Skeletal muscle satellite cell (primary cell): Measurements from ENCODE around the gene CR1.
"Not testable (repeated sequence)": the region's sequence is repeated elsewhere in the genome, so short reads cannot be mapped to it uniquely, and the experiment has no call there.

Source experiments
- H3K27me3 ChIP-seq: 2 replicates; pipeline ENCODE4 v1.7.0; 2013; ENCODE audit warnings: low read length; ENCODE audit not compliant: control insufficient read depth, insufficient read depth
- H3K36me3 ChIP-seq: 2 replicates; pipeline ENCODE4 v1.7.0; 2013; ENCODE audit warnings: mild to moderate bottlenecking, control low read depth, low read length; ENCODE audit not compliant: insufficient read depth
- H3K4me1 ChIP-seq: 2 replicates; pipeline ENCODE4 v1.7.0; 2013; ENCODE audit warnings: low read length; ENCODE audit not compliant: control insufficient read depth, insufficient read depth
- H3K4me2 ChIP-seq: 2 replicates; pipeline ENCODE4 v1.7.0; 2013; ENCODE audit warnings: mild to moderate bottlenecking, low read length
- H3K4me3 ChIP-seq: 2 replicates; pipeline ENCODE4 v1.7.0; 2013; ENCODE audit warnings: low read length
- H3K9ac ChIP-seq: 2 replicates; pipeline ENCODE4 v1.7.0; 2013; ENCODE audit warnings: mild to moderate bottlenecking, low read depth, low read length, moderate library complexity
- H3K9me3 ChIP-seq: replicated peaks from 2 replicates; pipeline ENCODE4 v1.7.0; 2013; ENCODE audit warnings: mild to moderate bottlenecking, control low read depth, low read length

Gene CR1

GRCh38 chr1:207647671-207648333 is 151.8 kb downstream of the CR1 start:
- Histone ChIP-seq H3K9ac (no peak overlapping the region), H3K4me3 (no peak overlapping the region), H3K4me2 (no peak overlapping the region), H3K9me3 (no peaks in the 10 kb centered on the region), H3K4me1 (peaks cover 4% of the 10 kb centered on the region), H3K36me3 (no peaks in the 10 kb centered on the region), H3K27me3 (peaks cover 47% of the 10 kb centered on the region)

DNA sequence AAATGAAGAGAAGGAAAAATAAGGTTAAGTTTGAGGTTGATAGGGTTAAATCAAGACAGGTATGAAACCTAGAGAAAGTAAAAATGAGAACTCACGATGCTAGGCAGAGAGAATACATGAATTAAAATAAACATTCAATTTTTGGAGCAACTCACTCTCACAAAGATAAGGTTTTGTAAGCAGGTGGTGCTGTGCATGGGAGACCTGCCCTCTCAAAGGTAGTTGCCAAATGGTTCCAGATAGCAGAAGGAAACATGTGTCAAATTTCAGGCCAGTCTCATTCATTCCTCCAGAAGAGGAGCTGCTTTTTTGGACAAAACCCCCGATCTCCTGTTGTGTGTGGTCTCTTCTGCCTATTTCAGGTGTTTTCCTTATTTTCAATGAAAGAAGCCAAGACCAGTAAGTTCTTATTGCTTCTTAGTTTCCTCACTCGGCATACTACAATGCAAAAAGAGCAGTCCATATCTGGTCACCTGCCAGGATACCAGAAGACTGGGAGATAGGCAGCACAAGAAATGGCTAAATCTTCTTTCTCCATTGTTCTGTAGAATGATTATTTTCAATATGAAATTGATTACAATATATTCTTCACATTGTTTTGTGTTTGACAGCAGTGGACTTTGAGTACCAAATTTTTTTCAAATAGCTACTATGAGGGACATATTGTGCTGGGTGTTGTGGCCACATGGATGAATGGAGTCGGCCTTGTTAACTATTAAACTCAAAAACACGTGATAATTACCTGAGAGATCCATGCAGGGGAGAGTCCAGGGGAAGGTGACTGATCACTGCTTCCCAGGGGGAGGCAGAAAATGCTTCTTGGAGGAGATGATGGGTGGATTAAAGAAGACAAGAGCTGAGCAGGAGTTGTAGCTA is 152.6 kb downstream of the CR1 start:
- peaks cover 4% of the 10 kb centered on the region for H3K4me1 ChIP-seq
- H3K4me2 ChIP-seq = no peak overlapping the region
- H3K9me3 ChIP-seq = no peaks in the 10 kb centered on the region
- H3K27me3 ChIP-seq = peaks cover 40% of the 10 kb centered on the region
- no peak overlapping the region for H3K4me3 ChIP-seq
- H3K9ac ChIP-seq = no peak overlapping the region
- no peaks in the 10 kb centered on the region for H3K36me3 ChIP-seq

DNA sequence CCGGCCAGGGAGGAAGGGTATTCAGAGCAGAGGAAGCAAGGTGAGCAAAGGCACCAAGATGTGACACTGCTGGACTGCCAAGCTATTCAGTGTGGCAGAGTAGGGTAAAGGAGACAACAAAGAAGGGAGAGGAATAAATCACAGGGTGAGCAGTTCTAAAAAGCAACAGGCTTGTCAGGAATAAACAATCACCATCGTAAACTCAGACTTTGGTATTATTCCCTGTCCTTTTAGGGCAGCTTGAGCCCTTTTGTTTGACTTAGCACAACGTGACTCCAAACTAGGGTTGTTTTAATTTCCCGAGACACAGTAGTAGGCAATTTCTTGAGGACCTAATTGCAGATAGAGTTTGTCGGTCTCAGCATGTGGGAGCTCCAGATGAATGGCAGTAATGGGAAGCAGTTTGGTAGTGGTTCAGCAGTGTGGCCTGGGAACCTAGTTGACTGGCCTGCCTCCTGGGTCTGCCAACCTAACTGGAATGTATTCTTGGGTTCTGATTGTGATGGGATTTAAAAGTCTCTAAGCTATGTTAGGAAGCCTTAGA is 153.3 kb downstream of the CR1 start:
- Histone ChIP-seq H3K4me2 (no peak overlapping the region), H3K4me1 (peaks cover 4% of the 10 kb centered on the region), H3K36me3 (no peaks in the 10 kb centered on the region), H3K27me3 (peaks cover 41% of the 10 kb centered on the region), H3K9me3 (no peaks in the 10 kb centered on the region), H3K4me3 (no peak overlapping the region), H3K9ac (no peak overlapping the region)

DNA sequence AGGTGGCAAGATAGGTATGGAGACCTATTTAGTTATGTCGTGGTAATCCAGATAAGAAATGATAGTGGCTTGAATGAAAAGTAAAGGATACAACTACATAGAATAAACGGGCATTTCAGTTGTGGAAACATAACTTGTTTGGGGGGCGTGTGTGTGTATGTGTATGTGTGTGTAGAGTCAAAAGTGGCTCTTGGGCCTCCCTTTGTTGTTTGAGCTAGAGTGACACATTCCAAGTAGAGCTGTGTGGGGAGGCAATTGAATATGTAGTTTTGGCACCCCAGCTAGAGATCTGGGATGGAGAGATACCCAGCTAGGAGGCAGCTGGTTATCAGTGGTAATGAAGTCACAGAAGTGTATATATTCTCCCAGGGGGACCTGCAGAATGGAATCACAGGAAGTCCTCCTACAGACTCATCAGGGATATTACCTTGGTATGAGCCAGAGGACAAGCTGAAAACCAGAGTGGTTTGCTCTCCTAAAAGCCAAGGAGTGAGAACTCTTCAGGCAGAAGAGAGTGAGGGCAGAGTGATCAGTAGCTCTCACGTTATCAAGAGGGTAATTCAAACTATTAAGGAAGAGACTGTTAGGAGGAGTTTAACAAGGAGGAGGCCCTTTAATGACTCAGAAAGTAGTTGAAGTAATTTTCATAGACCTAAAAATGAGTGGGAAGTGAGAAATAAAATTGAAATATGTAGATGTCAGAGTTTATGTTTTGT is 154.1 kb downstream of the CR1 start:
- H3K9ac ChIP-seq = no peak overlapping the region
- no peak overlapping the region for H3K4me2 ChIP-seq
- no peak overlapping the region for H3K4me3 ChIP-seq
- H3K27me3 ChIP-seq = peaks cover 37% of the 10 kb centered on the region
- no peaks in the 10 kb centered on the region for H3K36me3 ChIP-seq
- no peaks in the 10 kb centered on the region for H3K9me3 ChIP-seq
- H3K4me1 ChIP-seq = peaks cover 4% of the 10 kb centered on the region

DNA sequence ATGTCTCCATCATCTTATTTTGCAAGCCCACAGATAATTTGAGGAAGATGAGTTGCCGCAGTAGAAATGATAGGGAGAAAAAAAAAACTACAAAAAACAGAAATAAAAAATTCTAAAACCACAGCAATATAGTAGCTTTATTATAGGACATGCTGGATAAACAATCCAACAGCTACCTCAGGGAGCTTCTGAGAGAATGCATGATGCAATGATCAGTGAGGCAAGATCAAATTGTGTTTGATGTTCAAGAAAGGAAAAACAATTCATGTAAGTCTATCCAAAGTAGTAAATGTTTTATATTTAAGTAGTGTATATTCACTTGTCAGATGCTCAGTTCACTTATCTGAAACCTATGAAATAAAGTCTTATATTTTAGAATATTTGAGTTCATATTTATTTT is 155.6 kb downstream of the CR1 start:
- H3K9ac ChIP-seq = no peak overlapping the region
- peaks cover 30% of the 10 kb centered on the region for H3K27me3 ChIP-seq
- H3K9me3 ChIP-seq = no peaks in the 10 kb centered on the region
- no peak overlapping the region for H3K4me2 ChIP-seq
- no peak overlapping the region for H3K4me3 ChIP-seq
- H3K36me3 ChIP-seq = no peaks in the 10 kb centered on the region
- no peaks in the 10 kb centered on the region for H3K4me1 ChIP-seq

DNA sequence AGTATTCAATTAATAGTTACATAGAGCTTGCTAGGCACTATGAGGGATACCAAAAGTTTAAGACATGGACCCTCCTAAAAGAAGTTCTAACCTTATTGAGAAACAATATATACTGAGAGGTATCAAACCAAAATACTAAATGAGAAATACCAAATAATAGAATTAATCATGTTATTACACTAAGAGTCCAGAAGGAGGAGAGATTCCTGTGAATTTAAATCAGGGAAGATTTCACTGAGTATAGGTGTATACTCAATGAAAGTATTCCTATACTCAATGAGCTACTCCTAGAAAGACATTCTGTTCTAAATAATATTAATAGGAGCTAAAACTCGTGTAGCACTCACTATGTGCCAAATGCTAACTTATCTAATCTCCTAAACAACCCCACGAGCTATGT is 158.4 kb downstream of the CR1 start:
- Histone ChIP-seq H3K4me3 (no peak overlapping the region), H3K36me3 (no peaks in the 10 kb centered on the region), H3K27me3 (peaks cover 30% of the 10 kb centered on the region), H3K4me2 (no peak overlapping the region), H3K9ac (no peak overlapping the region), H3K4me1 (no peaks in the 10 kb centered on the region), H3K9me3 (no peaks in the 10 kb centered on the region)

- Histone ChIP-seq H3K4me1 (no peaks in the 10 kb centered on the region), H3K4me2 (no peak overlapping the region), H3K36me3 (no peaks in the 10 kb centered on the region), H3K27me3 (peaks cover 15% of the 10 kb centered on the region), H3K4me3 (no peak overlapping the region), H3K9ac (no peak overlapping the region), H3K9me3 (no peaks in the 10 kb centered on the region)
These were observed 162.5 kb downstream of the CR1 start for GRCh38 chr1:207658408-207658807.

DNA sequence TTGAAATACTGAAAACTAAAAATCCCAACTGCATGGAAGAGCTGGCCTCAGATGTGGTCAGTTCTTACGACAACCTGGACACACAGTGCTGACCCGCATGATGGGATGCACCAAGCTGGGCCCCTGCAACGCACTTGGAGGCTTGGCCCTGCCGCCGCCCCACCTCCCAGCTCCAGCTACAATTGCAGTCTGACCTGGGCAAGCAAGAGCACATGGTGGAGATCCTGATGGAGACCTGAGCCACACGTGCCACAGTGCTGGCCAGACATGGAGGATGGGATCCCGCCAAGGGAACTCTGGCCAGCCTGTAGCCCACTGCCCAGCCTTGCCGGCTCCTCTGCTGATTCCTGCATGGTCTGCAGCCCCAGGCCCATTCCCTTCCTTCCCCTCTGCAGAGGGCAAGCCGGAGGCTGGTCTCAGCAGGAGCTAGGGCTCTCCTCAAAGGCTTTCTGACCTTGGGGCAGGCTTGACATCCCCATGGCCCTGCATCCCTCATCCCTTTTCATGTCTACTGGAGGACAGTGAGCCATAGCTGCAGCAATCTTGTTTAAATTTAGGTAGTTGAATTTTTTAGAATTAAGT is 163.0 kb downstream of the CR1 start:
- Histone ChIP-seq H3K9me3 (no peaks in the 10 kb centered on the region), H3K9ac (no peak overlapping the region), H3K4me3 (no peak overlapping the region), H3K27me3 (peaks cover 12% of the 10 kb centered on the region), H3K4me2 (no peak overlapping the region), H3K4me1 (no peaks in the 10 kb centered on the region), H3K36me3 (no peaks in the 10 kb centered on the region)

DNA sequence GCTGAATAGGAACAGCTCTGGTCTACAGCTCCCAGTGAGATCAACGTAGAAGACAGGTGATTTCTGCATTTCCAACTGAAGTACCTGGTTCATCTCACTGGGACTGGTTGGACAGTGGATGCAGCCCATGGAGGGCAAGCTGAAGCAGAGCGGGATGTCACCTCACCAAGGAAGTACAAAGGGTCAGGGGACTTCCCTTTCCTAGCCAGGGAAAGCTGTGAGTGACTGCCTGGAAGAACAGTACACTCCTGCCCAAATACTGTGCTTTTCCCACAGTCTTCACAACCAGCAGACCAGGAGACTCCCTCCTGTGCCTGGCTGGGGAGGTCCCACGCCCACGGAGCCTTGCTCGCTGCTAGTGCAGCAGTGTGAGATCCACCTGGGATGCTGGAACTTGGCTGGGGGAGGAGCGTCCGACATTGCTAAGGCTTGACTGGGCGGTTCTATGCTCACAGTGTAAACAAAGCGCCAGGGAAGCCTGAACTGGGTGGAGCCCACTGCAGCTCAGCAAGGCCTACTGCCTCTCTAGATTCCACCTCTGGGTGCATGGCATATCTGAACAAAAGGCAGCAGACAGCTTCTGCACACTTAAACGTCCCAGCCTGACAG is 163.7 kb downstream of the CR1 start:
- Histone ChIP-seq H3K4me3 (no peak overlapping the region), H3K9me3 (no peaks in the 10 kb centered on the region), H3K4me2 (no peak overlapping the region), H3K9ac (no peak overlapping the region), H3K4me1 (no peaks in the 10 kb centered on the region), H3K36me3 (no peaks in the 10 kb centered on the region), H3K27me3 (peaks cover 10% of the 10 kb centered on the region)

GRCh38 chr1:207661420-207661819 is 165.5 kb downstream of the CR1 start:
- not testable (repeated sequence) for H3K4me1 ChIP-seq

GRCh38 chr1:207666342-207666741 is 170.4 kb downstream of the CR1 start:
- Histone ChIP-seq H3K9ac (no peak overlapping the region), H3K4me2 (no peak overlapping the region)

More at GRCh38 chr1:207661420-207661819, 165.5 kb downstream of the CR1 start:
- H3K9ac ChIP-seq, H3K4me2 ChIP-seq, H3K36me3 ChIP-seq, H3K4me3 ChIP-seq, H3K9me3 ChIP-seq: not testable (repeated sequence)
- peaks cover 10% of the 10 kb centered on the region for H3K27me3 ChIP-seq

More at GRCh38 chr1:207666342-207666741, 170.4 kb downstream of the CR1 start:
- H3K9me3 ChIP-seq = no peaks in the 10 kb centered on the region
- H3K27me3 ChIP-seq = peaks cover 41% of the 10 kb centered on the region
- H3K4me3 ChIP-seq = no peak overlapping the region
- no peaks in the 10 kb centered on the region for H3K4me1 ChIP-seq
- H3K36me3 ChIP-seq = no peaks in the 10 kb centered on the region
